Heart left ventricle (tissue), 13 donors: Measurements from ENCODE around the gene UCP1.

ENCODE experiments used
- CTCF ChIP-seq, 12 donors: fragments of 200-600 bp; sonication (generic) in 4 of 12; IDR thresholded peaks; one replicate each; pipeline versions ENCODE4 v1.5.0 to v1.8.0; 2018 to 2022; ENCODE audit warnings: antibody characterized with exemption in 12 of 12, mild to moderate bottlenecking in 5 of 12
- POLR2A ChIP-seq, 2 donors: fragments of 450-650 bp; IDR thresholded peaks; one replicate each; pipeline ENCODE4 v1.6.1; 2017; ENCODE audit warnings: antibody characterized with exemption in 2 of 2, mild to moderate bottlenecking in 2 of 2, moderate library complexity in 2 of 2
- donor health status: ischemic (EF 13 %, LVEDD 7.1; RV severe dilation, severe dysfunction).
- donor health status: DM: no; HTN: yes; CAD: no.
- donor health status: DM: no; HTN: no; CAD: no.
- donor health status: ischemic (EF 25% LVEDD 6.9; RV normal size, moderate dysfunction).
- donor health status: ischemic (EF 25% LVEDD 5.7; RV mildly dilated, moderate dysfunction).
- donor health status: ischemic (EF 35%, LVEDD 5.7; RV mildly dilated, moderate dysfunction).
- donor health status: nonischemic (EF 11% LVEDD 7.7; RV severe dilation, severe dysfunction).
- donor health status: DM: yes; HTN: yes; CAD: no.
- donor health status: PGD.
- donor health status: ischemic (EF 29% LVEDD 5.4; RV normal size, mild dysfunction).
- donor health status: nonischemic (EF 23%, LVEDD 6.1; RV moderate dilation, normal function).

- TF ChIP-seq CTCF (IDR thresholded peaks at IDR 0.05) (no peak), POLR2A (IDR thresholded peaks at IDR 0.05) (no peak)
Observed at GRCh38 chr4:140581078-140581477, 12.3 kb upstream of the UCP1 start.
